GM12878 (cell line): Measurements from ENCODE around the gene NADSYN1. TPM values are rescaled to one million over a fixed set of nuclear protein-coding genes. Genes with fewer than 3 reads are reported as not detected.

Experiments
- ATAC-seq: fragments of 200-7000 bp; cut with Tn5 transposase; 3 replicates; pipeline ENCODE4 v1.9.1; 2020; ENCODE audit warnings: mild to moderate bottlenecking, moderate library complexity
- BruUV-seq: library from RNA; stranded (reverse); fragments of 400-500 nt; replicated peaks from 2 replicates; lab custom pipeline; 2021; lab: Mats Ljungman, UMichigan
- CTCF ChIA-PET: fragments of 300-600 bp; sonication (Branson Sonifier 250); formaldehyde crosslinking; extraction: SDS; loops from one replicate; lab custom pipeline; 2021; ENCODE audit warnings: inconsistent platforms; lab: Yijun Ruan, JAX
- POLR2A ChIA-PET: fragments of 350-600 bp; formaldehyde crosslinking; extraction: SDS; loops from one replicate; lab custom pipeline; 2021; ENCODE audit warnings: inconsistent platforms; lab: Charles Lee
- RAD21 ChIA-PET: fragments of 300-600 bp; sonication (Branson Sonifier 250); formaldehyde crosslinking; loops from one replicate; lab custom pipeline; 2023; ENCODE audit warnings: antibody characterized with exemption; ENCODE audit not compliant: unreplicated experiment; lab: Charles Lee
- SMC1A ChIA-PET: fragments of 300-600 bp; sonication (Branson Sonifier 250); formaldehyde crosslinking; loops from one replicate; lab custom pipeline; 2023; ENCODE audit not compliant: unreplicated experiment, uncharacterized antibody; lab: Charles Lee
- DNase-seq: peaks from one replicate; pipeline ENCODE4 v3.0.0-alpha.2; 2011; ENCODE audit warnings: low read depth, low spot score
- FAIRE-seq: peaks from 3 replicates; lab custom pipeline; 2011; peaks lifted over from hg19 to GRCh38; lab: Jason Lieb, UNC
- H2AFZ ChIP-seq: 2 replicates; pipeline ENCODE4 v1.6.0; 2011; ENCODE audit warnings: low read depth, low read length, control low read depth; ENCODE audit not compliant: control insufficient read depth
- H3K27ac ChIP-seq: 2 replicates; pipeline ENCODE4 v1.5.1; 2011; ENCODE audit warnings: control low read depth; ENCODE audit not compliant: control insufficient read depth, insufficient read depth
- H3K27me3 ChIP-seq, 2 experiments: replicated peaks in 1 of 2; 2 replicates each; pipeline versions ENCODE4 v1.6.0 to v1.6.1; 2011; ENCODE audit warnings: low read length in 1 of 2; ENCODE audit not compliant: control insufficient read depth in 2 of 2, insufficient read depth in 2 of 2
- H3K36me3 ChIP-seq, 2 experiments: 2 replicates each; pipeline ENCODE4 v1.5.1; 2011; ENCODE audit warnings: low read length in 1 of 2; ENCODE audit not compliant: control insufficient read depth in 2 of 2, insufficient read depth in 2 of 2
- H3K4me1 ChIP-seq: 2 replicates; pipeline ENCODE4 v1.6.1; 2011; ENCODE audit warnings: mild to moderate bottlenecking, low read length, moderate library complexity, mixed read lengths; ENCODE audit not compliant: control insufficient read depth, insufficient read depth
- H3K4me2 ChIP-seq: 2 replicates; pipeline ENCODE4 v1.6.0; 2011; ENCODE audit warnings: control low read depth; ENCODE audit not compliant: control insufficient read depth, insufficient read depth
- H3K4me3 ChIP-seq: fragments of 200-600 bp; sonication (generic); 2 replicates; pipeline ENCODE4 v1.5.1; 2016
- H3K79me2 ChIP-seq: 2 replicates; pipeline ENCODE4 v1.6.0; 2011; ENCODE audit warnings: low read length; ENCODE audit not compliant: control insufficient read depth, insufficient read depth
- H3K9ac ChIP-seq: 2 replicates; pipeline ENCODE4 v1.8.0; 2011; ENCODE audit warnings: low read length, control low read depth, mixed read lengths; ENCODE audit not compliant: control insufficient read depth, insufficient read depth
- H3K9me3 ChIP-seq: replicated peaks from 3 replicates; pipeline ENCODE4 v1.5.1; 2011; ENCODE audit warnings: mild to moderate bottlenecking, low read length; ENCODE audit not compliant: control insufficient read depth, insufficient read depth
- H4K20me1 ChIP-seq: 2 replicates; pipeline ENCODE4 v1.6.0; 2011; ENCODE audit not compliant: control insufficient read depth, insufficient read depth
- BCL11A ChIP-seq: IDR thresholded peaks from 2 replicates; pipeline ENCODE4 v1.6.1; 2011; ENCODE audit warnings: low read depth, low read length
- BCL3 ChIP-seq: IDR thresholded peaks from 2 replicates; pipeline ENCODE4 v1.6.1; 2011; ENCODE audit warnings: borderline replicate concordance, low read depth, mild to moderate bottlenecking, moderate library complexity, low read length; ENCODE audit not compliant: insufficient read depth, poor library complexity, severe bottlenecking
- CHD1 ChIP-seq: IDR thresholded peaks from 2 replicates; pipeline ENCODE4 v1.6.1; 2012; ENCODE audit warnings: low read depth, low read length, improper control_type of control experiment
- FOS ChIP-seq: IDR thresholded peaks from 3 replicates; pipeline ENCODE4 v1.6.1; 2011; ENCODE audit warnings: borderline replicate concordance; ENCODE audit not compliant: insufficient read length; ENCODE audit errors: extremely low read depth
- HDAC2 ChIP-seq: fragments of 200-600 bp; sonication (generic); IDR thresholded peaks from 2 replicates; pipeline ENCODE4 v1.6.1; 2017
- IKZF1 ChIP-seq: fragments of 450-650 bp; conservative IDR thresholded peaks from 2 replicates; pipeline ENCODE4 v1.6.1; 2017; ENCODE audit warnings: antibody characterized with exemption, mild to moderate bottlenecking
- IKZF2 ChIP-seq, 2 experiments: fragments of 450-650 bp; IDR thresholded peaks; 2 replicates each; pipeline ENCODE4 v1.6.1; 2017; ENCODE audit warnings: mild to moderate bottlenecking in 2 of 2, moderate library complexity in 2 of 2
- KLF5 ChIP-seq: fragments of 450-650 bp; IDR thresholded peaks from 2 replicates; pipeline ENCODE4 v1.6.1; 2014; ENCODE audit warnings: mild to moderate bottlenecking; ENCODE audit not compliant: partially characterized antibody
- MYB ChIP-seq: fragments of 150-350 bp; IDR thresholded peaks from 2 replicates; pipeline ENCODE4 v1.6.1; 2014; ENCODE audit warnings: mild to moderate bottlenecking, low read depth, low read length, borderline replicate concordance
- NFXL1 ChIP-seq: fragments of 450-650 bp; IDR thresholded peaks from 2 replicates; pipeline ENCODE4 v1.6.1; 2017; ENCODE audit warnings: antibody characterized with exemption, mild to moderate bottlenecking, borderline replicate concordance
- NFYB ChIP-seq: IDR thresholded peaks from 2 replicates; pipeline ENCODE4 v1.6.1; 2011; ENCODE audit warnings: low read depth, mild to moderate bottlenecking, low read length, improper control_type of control experiment, moderate library complexity; ENCODE audit not compliant: insufficient read depth
- NR2C2 ChIP-seq: IDR thresholded peaks from 2 replicates; pipeline ENCODE4 v1.6.1; 2011; ENCODE audit warnings: borderline replicate concordance, low read depth; ENCODE audit not compliant: control insufficient read depth, insufficient read length
- POLR2A ChIP-seq: IDR thresholded peaks from 2 replicates; pipeline ENCODE4 v1.6.1; 2011; ENCODE audit warnings: low read depth, mild to moderate bottlenecking, low read length
- POLR2AphosphoS5 ChIP-seq: IDR thresholded peaks from 2 replicates; pipeline ENCODE4 v1.6.1; 2011; ENCODE audit warnings: mild to moderate bottlenecking, low read length, inconsistent platforms
- RAD21 ChIP-seq: IDR thresholded peaks from 2 replicates; pipeline ENCODE4 v1.6.1; 2011; ENCODE audit warnings: mild to moderate bottlenecking, low read depth, low read length, moderate library complexity; ENCODE audit not compliant: insufficient read depth
- RB1 ChIP-seq: fragments of 450-650 bp; formaldehyde crosslinking; IDR thresholded peaks from 2 replicates; pipeline ENCODE4 v1.6.1; 2017; ENCODE audit warnings: mild to moderate bottlenecking, borderline replicate concordance
- REST ChIP-seq: IDR thresholded peaks from 2 replicates; pipeline ENCODE4 v1.6.1; 2012; ENCODE audit warnings: mild to moderate bottlenecking, low read depth, low read length
- RFX5 ChIP-seq: IDR thresholded peaks from 2 replicates; pipeline ENCODE4 v1.6.1; 2011; ENCODE audit warnings: low read depth, low read length, improper control_type of control experiment
- SMC3 ChIP-seq: IDR thresholded peaks from 2 replicates; pipeline ENCODE4 v1.6.1; 2011; ENCODE audit warnings: low read length, improper control_type of control experiment, borderline replicate concordance
- SPI1 ChIP-seq: IDR thresholded peaks from 2 replicates; pipeline ENCODE4 v1.6.1; 2011; ENCODE audit warnings: low read depth, mild to moderate bottlenecking, low read length, moderate library complexity, borderline replicate concordance; ENCODE audit not compliant: insufficient read depth
- WGBS: methylation state at CpG from one replicate; pipeline ENCODE4 v1.1.6; 2016; ENCODE audit warnings: low lambda C conversion rate; ENCODE audit not compliant: insufficient replicate concordance, insufficient coverage; ENCODE audit errors: missing lambda C conversion rate; 5-methylcytosine and 5-hydroxymethylcytosine counted together
- in situ Hi-C: fragments of 300-500 bp; cut with MboI; formaldehyde crosslinking; loops from 9 replicates; pipeline ENCODE4 v1.14.3; 2018; ENCODE audit warnings: mixed read lengths
- intact Hi-C: fragments of 100-400 bp; cut with micrococcal nuclease; formaldehyde crosslinking; loops from one replicate; pipeline ENCODE4 v1.14.2; 2022; ENCODE audit not compliant: unreplicated experiment
- polyA plus RNA-seq, 11 experiments: library from polyadenylated mRNA; depleted of rRNA in 4 of 11; unstranded in 6 of 11; stranded (reverse) in 5 of 11; fragments of >200 nt; fragmentation: Nextera tagmentation in 4 of 11; fragmentation: Illumina TruSeq in 1 of 11; extraction: Ambion mirVana in 4 of 11; extraction: Trizol in 1 of 11; gene quantifications; 1 replicate in 1 of 11; 2 replicates in 10 of 11; pipeline versions ENCODE4 v1.2.1 to v1.2.3, GENCODE V29; 2011 to 2016; ENCODE audit warnings: inconsistent platforms in 2 of 11, missing spikeins in 2 of 11, low read depth in 1 of 11
- total RNA-seq, 4 experiments: library from RNA; depleted of rRNA in 3 of 4; stranded (reverse); fragments of >200 nt in 3 of 4; fragmentation: Illumina TruSeq in 1 of 4; extraction: Trizol in 1 of 4; gene quantifications; 2 replicates each; pipeline versions ENCODE4 v1.2.1 to v1.2.3, GENCODE V29; 2013 to 2021

The NADSYN1 gene
- total and polyA plus RNA-seq, 10 of the 15 experiments (the other 5 are each of a cell fraction or from before 2014, with no cell fraction given) = 12.2 to 90.2 (median 69.5) TPM

DNA sequence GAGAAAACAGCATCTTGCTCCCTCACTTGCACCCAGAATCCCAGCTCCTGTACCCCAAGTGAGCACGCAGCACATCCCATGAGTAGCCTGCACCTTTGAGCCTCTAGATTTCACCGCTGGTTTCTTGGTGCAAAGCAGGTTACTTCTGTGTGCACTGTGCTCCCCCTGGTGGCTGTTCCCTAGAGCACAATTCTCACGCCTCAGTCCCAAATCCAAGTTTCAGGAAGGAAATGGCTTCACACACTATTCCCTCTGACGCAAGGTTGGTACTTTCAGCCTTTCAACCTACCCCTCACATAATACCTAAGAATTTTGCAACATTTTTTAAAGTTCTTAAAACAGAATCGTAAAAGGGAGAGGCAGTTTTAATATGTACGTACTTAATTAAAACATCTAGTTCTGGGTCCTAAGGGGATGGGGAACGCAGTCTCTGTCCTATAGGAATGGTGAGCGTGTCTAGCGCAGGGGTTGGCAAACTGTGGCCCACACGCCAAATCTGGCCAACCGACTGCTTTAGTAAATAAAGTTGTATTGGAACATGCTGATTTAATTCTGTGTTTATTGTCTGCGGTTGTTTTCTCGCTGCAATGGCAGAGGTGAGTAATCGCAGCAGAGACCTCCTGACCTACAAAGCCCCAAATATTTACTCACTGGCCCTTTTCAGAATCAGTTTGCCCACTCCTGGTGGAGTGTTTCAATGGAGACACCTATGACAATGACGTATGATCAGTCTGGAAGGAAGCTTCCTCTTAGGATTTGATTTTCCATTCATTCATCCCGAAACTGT, 32.4 kb upstream of the NADSYN1 start:
- Histone ChIP-seq H3K9ac (no peak overlapping the region), H2AFZ (no peak overlapping the region), H4K20me1 (no peaks in the 10 kb centered on the region), H3K79me2 (no peaks in the 10 kb centered on the region), H3K36me3 (no peaks in the 10 kb centered on the region), H3K4me1 (peaks cover 42% of the 10 kb centered on the region), H3K4me3 (no peak overlapping the region), H3K27ac (no peak overlapping the region), H3K27me3 (no peaks in the 10 kb centered on the region), H3K4me2 (peak overlapping the region; percentile 35; the same call in 1 of the 2 replicates), H3K9me3 (no peaks in the 10 kb centered on the region)
- peak; percentile 25 for DNase-seq
- in situ Hi-C loops = no loop called here
- WGBS = 47% methylated on average over 16 of the region's 16 CpGs
- FAIRE-seq = peak; percentile 84
- ChIA-PET CTCF (interaction anchor here (0.7 to 4.0 kb wide), 15 partner anchors 9 to 605 kb away, joined by 3 to 61 read pairs (median 4); partner anchors contain the start of gene DHCR7), SMC1A (interaction anchor here (0.7 to 4.0 kb wide), 6 partner anchors 48 to 605 kb away, joined by 3 to 39 read pairs (median 3); no protein-coding TSS in a partner anchor), RAD21 (interaction anchor here (0.6 to 2.5 kb wide), 5 partner anchors 32 to 607 kb away, joined by 3 to 14 read pairs (median 4); partner anchors contain the start of gene NADSYN1), POLR2A (no interaction called here)
- BruUV-seq = no TSS peak
- intact Hi-C loops = loop anchor here (1.0 to 10.0 kb wide), 3 partner anchors 47 to 605 kb away; partner anchors contain the start of gene KRTAP5-10
- peak; percentile 71 for ATAC-seq
- TF ChIP-seq SMC3 = peak; percentile 75
- peak; percentile 76 for TF ChIP-seq RAD21
- no peak for TF ChIP-seq POLR2A
- TF ChIP-seq RB1 = no peak
- TF ChIP-seq RFX5 = no peak
- no peak for TF ChIP-seq SPI1
- TF ChIP-seq REST = no peak
- no peak for TF ChIP-seq FOS
- no peak for TF ChIP-seq BCL11A
- no peak for TF ChIP-seq POLR2AphosphoS5
- TF ChIP-seq NR2C2 = no peak
- no peak for TF ChIP-seq BCL3
- no peak for TF ChIP-seq KLF5
- TF ChIP-seq IKZF1 = peak; percentile 64
- TF ChIP-seq IKZF2 (IDR thresholded peaks at IDR 0.05) = peak; percentile 27 to 44; a peak in 1 of 4 replicates
- TF ChIP-seq NFXL1 = no peak
- no peak for TF ChIP-seq MYB
- no peak for TF ChIP-seq HDAC2
- no peak for TF ChIP-seq NFYB
- TF ChIP-seq CHD1 = no peak
